ENCODE data around the gene DGLUCY. TPM values are rescaled to one million over a fixed set of nuclear protein-coding genes. Genes with fewer than 3 reads are reported as not detected.
A peak's percentile ranks its signal among the peaks of the same experiment; 100 is the strongest.
"Not testable (repeated sequence)": the region's sequence is repeated elsewhere in the genome, so short reads cannot be mapped to it uniquely, and the experiment has no call there.

DGLUCY gene
- total and polyA plus RNA-seq, 5 donors from 2014 or later: 45.2 to 120 (median 60.8) TPM

GRCh38 chr14:91182753-91183152 lies 68.9 kb downstream of the DGLUCY start:
- H3K9me3 ChIP-seq (ENCODE audit: control insufficient read depth in 2 of 2, low read length in 2 of 2); H3K4me3 ChIP-seq (ENCODE audit: low read depth, low read length); H3K4me1 ChIP-seq (ENCODE audit: control insufficient read depth, insufficient read depth, low read length, poor library complexity, severe bottlenecking); H3K27me3 ChIP-seq (ENCODE audit: control insufficient read depth, insufficient read depth, low read length); H3K4me3 Mint-ChIP-seq; H3K9me3 Mint-ChIP-seq; ATAC-seq (ENCODE audit: low read depth in 2 of 2); H3K27ac ChIP-seq (ENCODE audit: insufficient read depth, low read length, poor library complexity, severe bottlenecking); DNase-seq; H3K27me3 Mint-ChIP-seq; H3K4me1 Mint-ChIP-seq: not testable (repeated sequence)
- H3K27ac Mint-ChIP-seq: peak overlapping the region in 2 of 3 donors; percentile 49 to 76
- H3K36me3 Mint-ChIP-seq: peaks cover 28% of the 10 kb centered on the region
- H3K36me3 ChIP-seq (ENCODE audit: control insufficient read depth, insufficient read depth, low read length): peaks cover 56% of the 10 kb centered on the region

- Histone ChIP-seq H3K9me3 (ENCODE audit: control insufficient read depth in 2 of 2, low read length in 2 of 2) (no peaks in the 10 kb centered on the region), H3K36me3 (ENCODE audit: control insufficient read depth, insufficient read depth, low read length) (peaks cover 73% of the 10 kb centered on the region), H3K4me1 (ENCODE audit: control insufficient read depth, insufficient read depth, low read length, poor library complexity, severe bottlenecking) (no peaks in the 10 kb centered on the region), H3K27ac (ENCODE audit: insufficient read depth, low read length, poor library complexity, severe bottlenecking) (no peak overlapping the region), H3K4me3 (ENCODE audit: low read depth, low read length) (no peak overlapping the region), H3K27me3 (ENCODE audit: control insufficient read depth, insufficient read depth, low read length) (no peaks in the 10 kb centered on the region)
- Mint-ChIP-seq H3K36me3 (peaks cover 40% of the 10 kb centered on the region), H3K4me1 (peaks cover 0 to 10% (median under 1%) of the 10 kb centered on the region in 4 donors), H3K9me3 (peaks cover 0 to 1% (median 0%) of the 10 kb centered on the region in 7 donors), H3K27me3 (no peaks in the 10 kb centered on the region), H3K27ac (peak overlapping the region in 1 of 3 donors; percentile 26), H3K4me3 (no peak overlapping the region)
- DNase-seq: no peak
- ATAC-seq (ENCODE audit: low read depth in 2 of 2): no peak
Observed at GRCh38 chr14:91184559-91184958, 70.7 kb downstream of the DGLUCY start.

GRCh38 chr14:91185721-91186120 lies 71.8 kb downstream of the DGLUCY start:
- H3K27me3 ChIP-seq (ENCODE audit: control insufficient read depth, insufficient read depth, low read length): no peaks in the 10 kb centered on the region
- no peak for ATAC-seq (ENCODE audit: low read depth in 2 of 2)
- Mint-ChIP-seq H3K9me3 (peaks cover 0 to 1% (median 0%) of the 10 kb centered on the region in 7 donors), H3K4me3 (no peak overlapping the region), H3K27ac (peak overlapping the region in 1 of 3 donors; percentile 51), H3K36me3 (peaks cover 46% of the 10 kb centered on the region), H3K4me1 (peaks cover 0 to 10% (median under 1%) of the 10 kb centered on the region in 4 donors), H3K27me3 (no peaks in the 10 kb centered on the region)
- no peak for DNase-seq
- H3K36me3 ChIP-seq (ENCODE audit: control insufficient read depth, insufficient read depth, low read length): peaks cover 79% of the 10 kb centered on the region
- no peak overlapping the region for H3K4me3 ChIP-seq (ENCODE audit: low read depth, low read length)
- H3K9me3 ChIP-seq (ENCODE audit: control insufficient read depth in 2 of 2, low read length in 2 of 2): no peaks in the 10 kb centered on the region
- no peaks in the 10 kb centered on the region for H3K4me1 ChIP-seq (ENCODE audit: control insufficient read depth, insufficient read depth, low read length, poor library complexity, severe bottlenecking)
- no peak overlapping the region for H3K27ac ChIP-seq (ENCODE audit: insufficient read depth, low read length, poor library complexity, severe bottlenecking)

GRCh38 chr14:91186515-91187066 lies 72.7 kb downstream of the DGLUCY start:
- Mint-ChIP-seq H3K4me3 (no peak overlapping the region), H3K27me3 (no peaks in the 10 kb centered on the region), H3K9me3 (peaks cover 0 to 1% (median 0%) of the 10 kb centered on the region in 7 donors), H3K36me3 (peaks cover 47% of the 10 kb centered on the region), H3K27ac (no peak overlapping the region), H3K4me1 (peaks cover 0 to 10% (median 1%) of the 10 kb centered on the region in 4 donors)
- Histone ChIP-seq H3K4me1 (ENCODE audit: control insufficient read depth, insufficient read depth, low read length, poor library complexity, severe bottlenecking) (no peaks in the 10 kb centered on the region), H3K36me3 (ENCODE audit: control insufficient read depth, insufficient read depth, low read length) (peaks cover 81% of the 10 kb centered on the region), H3K4me3 (ENCODE audit: low read depth, low read length) (no peak overlapping the region), H3K27me3 (ENCODE audit: control insufficient read depth, insufficient read depth, low read length) (no peaks in the 10 kb centered on the region), H3K9me3 (ENCODE audit: control insufficient read depth in 2 of 2, low read length in 2 of 2) (no peaks in the 10 kb centered on the region), H3K27ac (ENCODE audit: insufficient read depth, low read length, poor library complexity, severe bottlenecking) (no peak overlapping the region)
- DNase-seq: no peak
- no peak for ATAC-seq (ENCODE audit: low read depth in 2 of 2)

- Histone ChIP-seq H3K4me1 (ENCODE audit: control insufficient read depth, insufficient read depth, low read length, poor library complexity, severe bottlenecking) (no peaks in the 10 kb centered on the region), H3K27me3 (ENCODE audit: control insufficient read depth, insufficient read depth, low read length) (no peaks in the 10 kb centered on the region), H3K27ac (ENCODE audit: insufficient read depth, low read length, poor library complexity, severe bottlenecking) (no peak overlapping the region), H3K9me3 (ENCODE audit: control insufficient read depth in 2 of 2, low read length in 2 of 2) (no peaks in the 10 kb centered on the region), H3K36me3 (ENCODE audit: control insufficient read depth, insufficient read depth, low read length) (peaks cover 83% of the 10 kb centered on the region), H3K4me3 (ENCODE audit: low read depth, low read length) (no peak overlapping the region)
- ATAC-seq (ENCODE audit: low read depth in 2 of 2) (no peak), DNase-seq (no peak)
- H3K27ac Mint-ChIP-seq: peak overlapping the region in 1 of 3 donors; percentile 32
- peaks cover 0 to 1% (median 0%) of the 10 kb centered on the region in 7 donors for H3K9me3 Mint-ChIP-seq
- peaks cover 53% of the 10 kb centered on the region for H3K36me3 Mint-ChIP-seq
- H3K4me1 Mint-ChIP-seq: peaks cover 0 to 10% (median 2%) of the 10 kb centered on the region in 4 donors
- no peaks in the 10 kb centered on the region for H3K27me3 Mint-ChIP-seq
- no peak overlapping the region for H3K4me3 Mint-ChIP-seq
Observed at GRCh38 chr14:91187271-91187670, 73.4 kb downstream of the DGLUCY start.

- peaks cover 71% of the 10 kb centered on the region for H3K36me3 ChIP-seq (ENCODE audit: control insufficient read depth, insufficient read depth, low read length)
- H3K9me3 ChIP-seq (ENCODE audit: control insufficient read depth in 2 of 2, low read length in 2 of 2): no peaks in the 10 kb centered on the region
- DNase-seq: no peak
- no peaks in the 10 kb centered on the region for H3K4me1 ChIP-seq (ENCODE audit: control insufficient read depth, insufficient read depth, low read length, poor library complexity, severe bottlenecking)
- Mint-ChIP-seq H3K27me3 (no peaks in the 10 kb centered on the region), H3K27ac (peak overlapping the region in 2 of 3 donors; percentile 62 to 87), H3K4me3 (no peak overlapping the region), H3K9me3 (peaks cover 0 to 2% (median 0%) of the 10 kb centered on the region in 7 donors), H3K4me1 (peaks cover 5 to 19% (median 13%) of the 10 kb centered on the region in 4 donors), H3K36me3 (peaks cover 57% of the 10 kb centered on the region)
- H3K27me3 ChIP-seq (ENCODE audit: control insufficient read depth, insufficient read depth, low read length): no peaks in the 10 kb centered on the region
- no peak for ATAC-seq (ENCODE audit: low read depth in 2 of 2)
- H3K27ac ChIP-seq (ENCODE audit: insufficient read depth, low read length, poor library complexity, severe bottlenecking): no peak overlapping the region
- H3K4me3 ChIP-seq (ENCODE audit: low read depth, low read length): no peak overlapping the region
Observed at GRCh38 chr14:91190853-91191252, 77.0 kb downstream of the DGLUCY start.

GRCh38 chr14:91193069-91193468 lies 79.2 kb downstream of the DGLUCY start:
- Histone ChIP-seq H3K9me3 (ENCODE audit: control insufficient read depth in 2 of 2, low read length in 2 of 2) (no peaks in the 10 kb centered on the region), H3K27me3 (ENCODE audit: control insufficient read depth, insufficient read depth, low read length) (no peaks in the 10 kb centered on the region), H3K36me3 (ENCODE audit: control insufficient read depth, insufficient read depth, low read length) (peaks cover 71% of the 10 kb centered on the region), H3K4me3 (ENCODE audit: low read depth, low read length) (no peak overlapping the region), H3K27ac (ENCODE audit: insufficient read depth, low read length, poor library complexity, severe bottlenecking) (no peak overlapping the region), H3K4me1 (ENCODE audit: control insufficient read depth, insufficient read depth, low read length, poor library complexity, severe bottlenecking) (no peaks in the 10 kb centered on the region)
- no peak for DNase-seq
- Mint-ChIP-seq H3K4me1 (peaks cover 5 to 17% (median 10%) of the 10 kb centered on the region in 4 donors), H3K9me3 (peaks cover 0 to 2% (median 0%) of the 10 kb centered on the region in 7 donors), H3K27ac (peak overlapping the region in 2 of 3 donors; percentile 5 to 61), H3K27me3 (no peaks in the 10 kb centered on the region), H3K36me3 (peaks cover 63% of the 10 kb centered on the region), H3K4me3 (no peak overlapping the region)
- no peak for ATAC-seq (ENCODE audit: low read depth in 2 of 2)

- Mint-ChIP-seq H3K36me3 (peaks cover 67% of the 10 kb centered on the region), H3K27me3 (no peaks in the 10 kb centered on the region), H3K4me1 (peaks cover 9 to 21% (median 12%) of the 10 kb centered on the region in 4 donors), H3K9me3 (peaks cover 0 to 2% (median 0%) of the 10 kb centered on the region in 7 donors), H3K4me3 (no peak overlapping the region), H3K27ac (no peak overlapping the region)
- no peaks in the 10 kb centered on the region for H3K4me1 ChIP-seq (ENCODE audit: control insufficient read depth, insufficient read depth, low read length, poor library complexity, severe bottlenecking)
- H3K27me3 ChIP-seq (ENCODE audit: control insufficient read depth, insufficient read depth, low read length): no peaks in the 10 kb centered on the region
- no peak for DNase-seq
- no peaks in the 10 kb centered on the region for H3K9me3 ChIP-seq (ENCODE audit: control insufficient read depth in 2 of 2, low read length in 2 of 2)
- H3K4me3 ChIP-seq (ENCODE audit: low read depth, low read length): no peak overlapping the region
- H3K27ac ChIP-seq (ENCODE audit: insufficient read depth, low read length, poor library complexity, severe bottlenecking): no peak overlapping the region
- peaks cover 69% of the 10 kb centered on the region for H3K36me3 ChIP-seq (ENCODE audit: control insufficient read depth, insufficient read depth, low read length)
- no peak for ATAC-seq (ENCODE audit: low read depth in 2 of 2)
Observed at GRCh38 chr14:91195881-91196280, 82.0 kb downstream of the DGLUCY start.
